ENCODE data around the gene DNMBP. TPM values are rescaled to one million over a fixed set of nuclear protein-coding genes. Genes with fewer than 3 reads are reported as not detected.
"Not testable (repeated sequence)": the region's sequence is repeated elsewhere in the genome, so short reads cannot be mapped to it uniquely, and the experiment has no call there.

Gene DNMBP
- total and polyA plus RNA-seq, 2 of the 4 experiments (the other 2 are of a cell fraction): 10.9 to 13.6 TPM

- H3K14ac ChIP-seq (replicated peaks; ENCODE audit: low read depth, low read length); H4K8ac ChIP-seq (ENCODE audit: low read depth in 2 of 2, low read length in 2 of 2); H3K23ac ChIP-seq (ENCODE audit: low read depth, low read length); H4K5ac ChIP-seq (ENCODE audit: low read depth, low read length); BruUV-seq (replicated peaks); H3K27ac ChIP-seq (ENCODE audit: insufficient read depth, low read length); DNase-seq; intact Hi-C loops (cut with micrococcal nuclease); H3K4me2 ChIP-seq (ENCODE audit: low read depth, low read length); H3K56ac ChIP-seq (ENCODE audit: extremely low read depth, insufficient read depth, low read length); H3K9me3 ChIP-seq (ENCODE audit: control insufficient read depth, insufficient read depth, low read length); H4K20me1 ChIP-seq (ENCODE audit: insufficient read depth, low read length); H2BK120ac ChIP-seq (ENCODE audit: low read depth, low read length); H2BK5ac ChIP-seq (ENCODE audit: low read depth, low read length, poor library complexity, severe bottlenecking); H2BK20ac ChIP-seq (ENCODE audit: low read depth, low read length); H3K9ac ChIP-seq (ENCODE audit: low read depth, low read length); H2AK9ac ChIP-seq (replicated peaks; ENCODE audit: low read depth, low read length, poor library complexity); H2AK5ac ChIP-seq (ENCODE audit: low read depth, low read length); H3K4me1 ChIP-seq (ENCODE audit: control insufficient read depth, insufficient read depth, low read length); H4K91ac ChIP-seq (ENCODE audit: insufficient read depth, low read depth, low read length); H3K4ac ChIP-seq (ENCODE audit: low read depth, low read length); H3K18ac ChIP-seq (ENCODE audit: low read depth, low read length); H3K9me1 ChIP-seq (ENCODE audit: insufficient read depth, low read length); H2BK15ac ChIP-seq (ENCODE audit: low read depth, low read length); dilution Hi-C loops (cut with HindIII; ENCODE audit: low sequenced_read_pairs, unreplicated experiment); ATAC-seq (ENCODE audit: low read depth); in situ Hi-C loops (cut with MboI; ENCODE audit: low sequenced_read_pairs); H3K27me3 ChIP-seq (ENCODE audit: control insufficient read depth, insufficient read depth, low read length); H3K4me3 ChIP-seq (ENCODE audit: insufficient read depth, low read depth, low read length); H2AFZ ChIP-seq (replicated peaks; ENCODE audit: low read length, poor library complexity): not testable (repeated sequence)
- WGBS, 2 experiments (ENCODE audit: extremely low coverage in 2 of 2, insufficient read length in 1 of 2): no CpG with 5 or more reads among the region's 9 CpGs
- Histone ChIP-seq H3K36me3 (ENCODE audit: control insufficient read depth, insufficient read depth, low read length) (peaks cover 41% of the 10 kb centered on the region), H3K79me1 (ENCODE audit: low read depth in 1 of 2, low read length in 2 of 2) (peaks cover 2 to 24% of the 10 kb centered on the region in 2 experiments; a peak in 3 of 4 replicates)
- ChIA-PET POLR2A (ENCODE audit: unreplicated experiment) (interaction anchor here (0.6 kb wide), 2 partner anchors 24 to 26 kb away, joined by 4 to 7 read pairs; no protein-coding TSS in a partner anchor), CTCF (interaction anchor here (0.6 kb wide), 1 partner anchor 267 kb away, joined by 3 read pairs; no protein-coding TSS in a partner anchor)
These were observed 114.7 kb downstream of the DNMBP start for GRCh38 chr10:99895066-99895465.
